GM21529 (cell line): ENCODE results near the gene ACSM2B.
"Not testable (repeated sequence)": the region's sequence is repeated elsewhere in the genome, so short reads cannot be mapped to it uniquely, and the experiment has no call there.

Source experiments
- ATAC-seq: cut with Tn5 transposase; IDR thresholded peaks from one replicate; pipeline ENCODE4 v1.9.1; 2021; ENCODE audit not compliant: unreplicated experiment

ACSM2B gene

GRCh38 chr16:20576145-20576544, at the start of gene ACSM2B:
ACSM2B (minus strand) TSS chr16:20576367; CDS start chr16:20564845, 11,522 bp downstream.
- not testable (repeated sequence) for ATAC-seq

GRCh38 chr16:20624882-20625807, 49.0 kb upstream of the ACSM2B start:
- no peak for ATAC-seq

GRCh38 chr16:20624205-20624604, 48.0 kb upstream of the ACSM2B start:
- no peak for ATAC-seq

GRCh38 chr16:20622498-20622870, 46.3 kb upstream of the ACSM2B start:
- no peak for ATAC-seq

GRCh38 chr16:20621406-20621805, 45.2 kb upstream of the ACSM2B start:
- ATAC-seq: no peak

GRCh38 chr16:20620770-20621169, 44.6 kb upstream of the ACSM2B start:
- no peak for ATAC-seq

- no peak for ATAC-seq
Measured at GRCh38 chr16:20620003-20620402, 43.8 kb upstream of the ACSM2B start.

GRCh38 chr16:20617271-20617670, 41.1 kb upstream of the ACSM2B start:
- ATAC-seq: no peak

- ATAC-seq: no peak
Measured at GRCh38 chr16:20614186-20615141, 38.3 kb upstream of the ACSM2B start.

GRCh38 chr16:20613481-20614185, 37.5 kb upstream of the ACSM2B start:
- ATAC-seq: no peak

GRCh38 chr16:20612551-20613480, 36.6 kb upstream of the ACSM2B start:
- no peak for ATAC-seq

GRCh38 chr16:20611975-20612481, 35.9 kb upstream of the ACSM2B start:
- no peak for ATAC-seq

GRCh38 chr16:20611350-20611902, 35.3 kb upstream of the ACSM2B start:
- ATAC-seq: no peak

GRCh38 chr16:20610892-20611349, 34.8 kb upstream of the ACSM2B start:
- no peak for ATAC-seq

GRCh38 chr16:20610211-20610891, 34.2 kb upstream of the ACSM2B start:
- no peak for ATAC-seq

GRCh38 chr16:20602205-20602604, 26.0 kb upstream of the ACSM2B start:
- not testable (repeated sequence) for ATAC-seq

- ATAC-seq: not testable (repeated sequence)
Measured at GRCh38 chr16:20599475-20599874, 23.3 kb upstream of the ACSM2B start.

GRCh38 chr16:20598832-20599469, 22.8 kb upstream of the ACSM2B start:
- no peak for ATAC-seq
